Esophagus muscularis mucosa (tissue), 4 donors: ENCODE data around the gene IRF9.

Experiments
- EP300 ChIP-seq: sonication (generic); formaldehyde crosslinking; IDR thresholded peaks from one replicate; pipeline ENCODE4 v1.6.1; 2017; ENCODE audit warnings: antibody characterized with exemption
- POLR2A ChIP-seq: fragments of 450-650 bp; IDR thresholded peaks from one replicate; pipeline ENCODE4 v1.6.1; 2017; ENCODE audit warnings: antibody characterized with exemption, moderate library complexity, mild to moderate bottlenecking, low read depth
- POLR2AphosphoS5 ChIP-seq, 2 donors: sonication (generic); formaldehyde crosslinking; IDR thresholded peaks; one replicate each; pipeline ENCODE4 v1.6.1; 2017; ENCODE audit warnings: antibody characterized with exemption in 2 of 2
- TF ChIP-seq, protein P1 (sequence below), 3 experiments: fragments of 200-600 bp in 2 of 3; fragments of 450-650 bp in 1 of 3; sonication (generic) in 2 of 3; IDR thresholded peaks; one replicate each; pipeline ENCODE4 v1.5.1; 2017 to 2019; ENCODE audit warnings: antibody characterized with exemption in 3 of 3, mild to moderate bottlenecking in 2 of 3, moderate library complexity in 1 of 3

DNA sequence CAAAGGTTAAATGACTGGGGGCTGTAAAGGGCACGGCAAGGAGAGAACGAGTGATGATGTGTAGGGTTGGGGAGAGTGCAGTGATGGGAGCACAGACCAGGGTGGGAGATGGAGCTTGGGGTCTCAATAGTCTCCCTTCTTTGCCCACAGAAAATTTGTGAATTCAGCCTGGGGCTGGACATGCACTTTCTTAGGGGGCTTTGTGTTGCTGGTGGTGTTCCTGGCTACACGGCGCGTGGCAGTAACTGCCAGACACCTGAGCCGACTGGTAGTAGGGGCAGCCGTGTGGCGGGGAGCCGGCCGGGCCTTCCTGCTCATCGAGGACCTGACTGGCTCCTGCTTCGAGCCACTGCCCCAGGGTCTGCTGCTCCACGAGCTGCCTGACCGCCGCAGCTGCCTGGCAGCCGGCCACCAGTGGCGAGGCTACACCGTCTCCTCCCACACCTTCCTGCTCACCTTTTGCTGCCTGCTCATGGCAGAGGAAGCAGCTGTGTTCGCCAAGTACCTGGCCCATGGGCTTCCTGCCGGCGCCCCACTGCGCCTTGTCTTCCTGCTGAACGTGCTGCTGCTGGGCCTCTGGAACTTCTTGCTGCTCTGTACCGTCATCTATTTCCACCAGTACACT lies 28.9 kb upstream of the IRF9 start:
- TF ChIP-seq, protein P1, sequence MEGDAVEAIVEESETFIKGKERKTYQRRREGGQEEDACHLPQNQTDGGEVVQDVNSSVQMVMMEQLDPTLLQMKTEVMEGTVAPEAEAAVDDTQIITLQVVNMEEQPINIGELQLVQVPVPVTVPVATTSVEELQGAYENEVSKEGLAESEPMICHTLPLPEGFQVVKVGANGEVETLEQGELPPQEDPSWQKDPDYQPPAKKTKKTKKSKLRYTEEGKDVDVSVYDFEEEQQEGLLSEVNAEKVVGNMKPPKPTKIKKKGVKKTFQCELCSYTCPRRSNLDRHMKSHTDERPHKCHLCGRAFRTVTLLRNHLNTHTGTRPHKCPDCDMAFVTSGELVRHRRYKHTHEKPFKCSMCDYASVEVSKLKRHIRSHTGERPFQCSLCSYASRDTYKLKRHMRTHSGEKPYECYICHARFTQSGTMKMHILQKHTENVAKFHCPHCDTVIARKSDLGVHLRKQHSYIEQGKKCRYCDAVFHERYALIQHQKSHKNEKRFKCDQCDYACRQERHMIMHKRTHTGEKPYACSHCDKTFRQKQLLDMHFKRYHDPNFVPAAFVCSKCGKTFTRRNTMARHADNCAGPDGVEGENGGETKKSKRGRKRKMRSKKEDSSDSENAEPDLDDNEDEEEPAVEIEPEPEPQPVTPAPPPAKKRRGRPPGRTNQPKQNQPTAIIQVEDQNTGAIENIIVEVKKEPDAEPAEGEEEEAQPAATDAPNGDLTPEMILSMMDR (IDR thresholded peaks at IDR 0.05), result no peak
- TF ChIP-seq POLR2AphosphoS5 (IDR thresholded peaks at IDR 0.05), result no peak
- no peak for TF ChIP-seq POLR2A
- no peak for TF ChIP-seq EP300
